Uterus (tissue), 2 donors: ENCODE results near the gene TFF2.

ENCODE experiments used
- CTCF ChIP-seq, 4 experiments: fragments of 200-600 bp in 2 of 4; fragments of 450-650 bp in 2 of 4; sonication (generic) in 2 of 4; IDR thresholded peaks; one replicate each; pipeline ENCODE4 v1.5.1; 2016 to 2019; ENCODE audit warnings: antibody characterized with exemption in 4 of 4, mild to moderate bottlenecking in 2 of 4, moderate library complexity in 1 of 4
- POLR2A ChIP-seq, 2 donors: fragments of 450-650 bp; IDR thresholded peaks; one replicate each; pipeline ENCODE4 v1.6.1; 2016; ENCODE audit warnings: antibody characterized with exemption in 2 of 2, mild to moderate bottlenecking in 1 of 2, moderate library complexity in 1 of 2

- TF ChIP-seq POLR2A (IDR thresholded peaks at IDR 0.05) (no peak), CTCF (IDR thresholded peaks at IDR 0.05) (no peak)
Observed at GRCh38 chr21:42358937-42359336, 8.1 kb upstream of the TFF2 start.
